Ovary (tissue), 3 donors: ENCODE data around the gene CHST6.

Source experiments
- EP300 ChIP-seq: sonication (generic); formaldehyde crosslinking; IDR thresholded peaks from one replicate; pipeline ENCODE4 v1.6.1; 2017; ENCODE audit warnings: antibody characterized with exemption
- POLR2A ChIP-seq: fragments of 450-650 bp; IDR thresholded peaks from one replicate; pipeline ENCODE4 v1.6.1; 2017; ENCODE audit warnings: antibody characterized with exemption, mild to moderate bottlenecking, moderate library complexity
- TF ChIP-seq, protein P1 (sequence below), 3 donors: fragments of 450-650 bp in 2 of 3; fragments of 200-600 bp in 1 of 3; IDR thresholded peaks; one replicate each; pipeline versions ENCODE4 v1.5.1 to v1.8.0; 2016 to 2022; ENCODE audit warnings: antibody characterized with exemption in 3 of 3, mild to moderate bottlenecking in 1 of 3
- donor health status: DM: no; HTN: no; CAD: no.

DNA sequence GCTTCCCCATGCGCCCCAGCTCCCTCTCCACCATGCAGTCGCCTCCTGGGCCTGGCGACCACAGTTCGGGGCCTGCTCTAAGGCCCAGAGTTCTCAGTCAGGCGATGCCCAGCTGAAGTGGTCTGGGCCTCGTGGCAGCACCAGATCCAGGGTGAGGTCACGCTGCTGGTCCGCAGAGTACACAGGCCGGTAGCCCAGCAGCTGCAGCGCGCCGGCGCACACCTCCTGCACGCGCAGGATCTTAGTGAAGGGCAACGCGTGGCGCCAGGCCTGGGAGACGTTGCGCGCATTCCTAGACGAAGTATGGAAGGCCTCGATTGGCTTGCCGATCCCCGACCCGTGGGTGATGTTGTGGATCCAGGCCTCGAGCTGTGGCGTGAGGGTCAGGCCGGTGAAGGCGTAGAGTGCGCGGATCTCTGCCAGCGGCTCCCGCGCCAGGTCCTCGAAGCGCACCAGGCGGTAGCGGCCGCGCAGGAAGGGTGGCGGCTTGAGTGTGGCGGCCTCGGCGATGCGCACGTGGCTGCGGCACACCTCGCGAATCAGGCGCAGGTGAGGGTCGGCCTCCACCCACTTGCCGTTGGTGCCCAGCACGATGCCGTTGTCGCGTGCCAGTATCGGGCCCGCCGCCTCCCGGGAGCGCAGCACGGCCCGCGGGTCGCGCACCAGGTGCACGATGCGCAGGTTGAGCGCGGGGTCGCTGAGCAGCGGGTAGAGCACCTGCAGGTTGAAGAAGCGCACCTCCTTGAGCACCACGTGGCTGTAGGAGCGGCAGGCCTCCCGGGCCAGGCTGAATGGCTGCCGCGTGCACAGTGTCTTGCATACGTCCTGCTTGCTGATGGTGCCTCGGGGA, 34.0 kb upstream of the CHST6 start:
- TF ChIP-seq, protein P1, sequence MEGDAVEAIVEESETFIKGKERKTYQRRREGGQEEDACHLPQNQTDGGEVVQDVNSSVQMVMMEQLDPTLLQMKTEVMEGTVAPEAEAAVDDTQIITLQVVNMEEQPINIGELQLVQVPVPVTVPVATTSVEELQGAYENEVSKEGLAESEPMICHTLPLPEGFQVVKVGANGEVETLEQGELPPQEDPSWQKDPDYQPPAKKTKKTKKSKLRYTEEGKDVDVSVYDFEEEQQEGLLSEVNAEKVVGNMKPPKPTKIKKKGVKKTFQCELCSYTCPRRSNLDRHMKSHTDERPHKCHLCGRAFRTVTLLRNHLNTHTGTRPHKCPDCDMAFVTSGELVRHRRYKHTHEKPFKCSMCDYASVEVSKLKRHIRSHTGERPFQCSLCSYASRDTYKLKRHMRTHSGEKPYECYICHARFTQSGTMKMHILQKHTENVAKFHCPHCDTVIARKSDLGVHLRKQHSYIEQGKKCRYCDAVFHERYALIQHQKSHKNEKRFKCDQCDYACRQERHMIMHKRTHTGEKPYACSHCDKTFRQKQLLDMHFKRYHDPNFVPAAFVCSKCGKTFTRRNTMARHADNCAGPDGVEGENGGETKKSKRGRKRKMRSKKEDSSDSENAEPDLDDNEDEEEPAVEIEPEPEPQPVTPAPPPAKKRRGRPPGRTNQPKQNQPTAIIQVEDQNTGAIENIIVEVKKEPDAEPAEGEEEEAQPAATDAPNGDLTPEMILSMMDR (IDR thresholded peaks at IDR 0.05) = no peak
- TF ChIP-seq POLR2A (no peak), EP300 (no peak)
